WERI-Rb-1 (cell line): Measurements from ENCODE around the gene NHS.

ENCODE experiments used
- DNase-seq: peaks from one replicate; pipeline ENCODE4 v3.0.0-alpha.2; 2020
- H3K27ac ChIP-seq: fragments of 250-450 bp; sonication (Bioruptor Pico); 2 replicates; pipeline ENCODE4 v1.5.1; 2020; ENCODE audit warnings: mild to moderate bottlenecking, moderate library complexity
- H3K27me3 ChIP-seq: fragments of 250-450 bp; sonication (Bioruptor Pico); 2 replicates; pipeline ENCODE4 v1.5.1; 2021; ENCODE audit warnings: mild to moderate bottlenecking, low read depth, moderate library complexity; ENCODE audit not compliant: insufficient read depth, severe bottlenecking
- H3K36me3 ChIP-seq: fragments of 250-450 bp; sonication (Bioruptor Pico); 2 replicates; pipeline ENCODE4 v1.5.1; 2020; ENCODE audit warnings: mild to moderate bottlenecking, moderate library complexity
- H3K4me3 ChIP-seq: 2 replicates; pipeline ENCODE4 v1.5.1; 2011; ENCODE audit warnings: low read depth, mild to moderate bottlenecking, control low read depth, low read length
- H3K9me3 ChIP-seq: fragments of 250-450 bp; sonication (Bioruptor Pico); 2 replicates; pipeline ENCODE4 v1.5.1; 2021; ENCODE audit warnings: mild to moderate bottlenecking, moderate library complexity; ENCODE audit not compliant: severe bottlenecking
- TF ChIP-seq, protein P1 (sequence below): IDR thresholded peaks from 2 replicates; pipeline ENCODE4 v1.5.1; 2011; ENCODE audit warnings: low read depth, mild to moderate bottlenecking, control low read depth, inconsistent platforms, low read length

Gene NHS

DNA sequence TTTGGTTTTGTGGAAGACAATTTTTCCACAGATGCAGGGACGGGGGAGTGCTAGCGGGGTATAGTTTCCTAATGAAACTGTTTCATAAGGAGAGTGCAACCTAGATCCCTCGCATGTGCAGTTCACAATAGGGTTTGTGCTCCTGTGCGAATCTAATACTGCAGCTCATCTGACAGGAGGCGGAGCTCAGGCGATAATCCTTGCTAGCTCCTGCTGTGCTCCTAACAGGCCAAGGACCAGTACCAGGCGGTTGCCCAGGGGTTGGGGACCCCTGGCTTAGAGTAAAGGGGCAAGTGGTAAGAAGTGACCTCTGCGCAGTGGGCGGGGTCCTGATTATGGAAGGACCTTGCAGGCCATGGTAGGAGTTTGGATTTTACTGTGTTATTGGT is 366.1 kb downstream of the NHS start:
- H3K36me3 ChIP-seq: no peaks in the 10 kb centered on the region
- peak overlapping the region; percentile 47 for H3K27ac ChIP-seq
- H3K9me3 ChIP-seq: no peaks in the 10 kb centered on the region
- peak; percentile 66 for DNase-seq
- TF ChIP-seq, protein P1, sequence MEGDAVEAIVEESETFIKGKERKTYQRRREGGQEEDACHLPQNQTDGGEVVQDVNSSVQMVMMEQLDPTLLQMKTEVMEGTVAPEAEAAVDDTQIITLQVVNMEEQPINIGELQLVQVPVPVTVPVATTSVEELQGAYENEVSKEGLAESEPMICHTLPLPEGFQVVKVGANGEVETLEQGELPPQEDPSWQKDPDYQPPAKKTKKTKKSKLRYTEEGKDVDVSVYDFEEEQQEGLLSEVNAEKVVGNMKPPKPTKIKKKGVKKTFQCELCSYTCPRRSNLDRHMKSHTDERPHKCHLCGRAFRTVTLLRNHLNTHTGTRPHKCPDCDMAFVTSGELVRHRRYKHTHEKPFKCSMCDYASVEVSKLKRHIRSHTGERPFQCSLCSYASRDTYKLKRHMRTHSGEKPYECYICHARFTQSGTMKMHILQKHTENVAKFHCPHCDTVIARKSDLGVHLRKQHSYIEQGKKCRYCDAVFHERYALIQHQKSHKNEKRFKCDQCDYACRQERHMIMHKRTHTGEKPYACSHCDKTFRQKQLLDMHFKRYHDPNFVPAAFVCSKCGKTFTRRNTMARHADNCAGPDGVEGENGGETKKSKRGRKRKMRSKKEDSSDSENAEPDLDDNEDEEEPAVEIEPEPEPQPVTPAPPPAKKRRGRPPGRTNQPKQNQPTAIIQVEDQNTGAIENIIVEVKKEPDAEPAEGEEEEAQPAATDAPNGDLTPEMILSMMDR: no peak
- peaks cover 17% of the 10 kb centered on the region for H3K27me3 ChIP-seq
- H3K4me3 ChIP-seq: peak overlapping the region; percentile 30

DNA sequence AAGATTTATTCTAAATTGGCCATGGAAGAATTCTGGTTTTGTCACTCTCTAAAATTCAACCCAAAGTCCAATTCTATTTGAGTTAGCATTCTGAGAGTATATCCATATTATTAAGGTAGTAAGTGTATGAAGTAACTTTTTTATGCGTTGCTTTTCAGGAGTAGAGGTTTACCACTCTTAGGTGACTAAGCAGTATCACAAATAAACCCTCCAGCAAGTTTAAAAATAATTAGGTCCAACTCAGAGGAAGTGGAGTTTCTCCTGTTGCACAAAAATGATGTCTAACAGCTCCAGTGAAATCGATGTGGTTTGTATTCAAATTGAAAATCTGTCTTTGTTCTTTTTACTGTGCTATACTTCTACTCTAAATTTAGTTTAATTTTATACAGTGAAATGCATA is 368.9 kb downstream of the NHS start:
- no peak for DNase-seq
- Histone ChIP-seq H3K27ac (no peak overlapping the region), H3K36me3 (no peaks in the 10 kb centered on the region), H3K27me3 (peaks cover 11% of the 10 kb centered on the region), H3K9me3 (no peaks in the 10 kb centered on the region), H3K4me3 (no peak overlapping the region)
- TF ChIP-seq, protein P1: no peak

DNA sequence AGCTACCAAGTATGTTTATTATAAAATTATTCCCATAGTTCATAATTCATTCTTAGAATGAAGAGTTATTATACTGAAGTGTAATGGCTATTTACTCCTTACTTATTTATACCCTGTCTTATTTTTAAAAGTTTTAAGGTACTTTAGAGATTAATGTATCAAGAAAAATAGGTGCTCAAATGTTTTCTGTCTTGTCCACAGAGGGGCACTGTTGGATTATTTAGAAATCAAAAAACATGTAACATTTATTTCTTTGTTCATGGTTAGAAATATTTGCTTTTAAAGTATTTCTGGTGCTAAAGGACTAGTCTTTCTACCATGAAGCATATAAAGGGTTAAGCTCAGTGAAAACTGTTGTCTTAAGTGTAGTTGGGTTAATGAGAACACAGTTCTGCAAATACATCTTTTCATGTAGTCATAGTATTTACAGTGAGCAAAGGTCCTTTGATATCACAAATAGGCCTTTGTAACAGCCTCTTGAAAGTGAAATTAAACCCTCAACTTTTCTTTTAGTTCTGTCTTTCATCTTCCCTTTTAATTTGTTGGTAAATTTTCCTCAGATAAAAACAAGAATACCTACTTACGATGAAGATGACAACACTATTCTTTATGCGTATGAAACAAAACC is 370.0 kb downstream of the NHS start:
- Histone ChIP-seq H3K27ac (no peak overlapping the region), H3K4me3 (no peak overlapping the region)

DNA sequence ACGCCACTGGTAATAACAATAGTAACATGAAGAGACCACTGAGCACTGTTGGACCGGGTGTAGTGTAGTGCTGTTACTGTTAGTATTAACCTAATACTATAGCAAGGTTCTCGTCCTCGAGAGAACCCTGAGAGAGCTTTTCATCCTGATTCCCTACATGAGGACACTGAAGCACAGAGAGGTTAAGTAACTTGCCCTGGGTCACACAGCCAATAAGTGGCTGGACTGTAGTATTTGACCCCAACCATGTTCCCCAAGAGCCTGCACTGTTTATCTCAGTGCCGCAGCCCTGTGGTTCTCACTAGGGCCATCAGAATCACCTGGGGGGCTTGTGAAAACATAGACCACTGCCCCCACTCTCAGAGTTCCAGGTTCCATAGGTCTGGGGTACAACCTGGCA is 372.7 kb downstream of the NHS start:
- no peak for DNase-seq
- Histone ChIP-seq H3K4me3 (no peak overlapping the region), H3K9me3 (no peaks in the 10 kb centered on the region), H3K36me3 (peaks cover 5% of the 10 kb centered on the region; the same call in 1 of the 2 replicates), H3K27ac (no peak overlapping the region), H3K27me3 (peaks cover 15% of the 10 kb centered on the region)
- TF ChIP-seq, protein P1: no peak

More for the DNA sequence above, 370.0 kb downstream of the NHS start:
- Histone ChIP-seq H3K27me3 (peaks cover 16% of the 10 kb centered on the region), H3K9me3 (no peaks in the 10 kb centered on the region), H3K36me3 (no peaks in the 10 kb centered on the region)
- DNase-seq: no peak
- TF ChIP-seq, protein P1: no peak

DNA sequence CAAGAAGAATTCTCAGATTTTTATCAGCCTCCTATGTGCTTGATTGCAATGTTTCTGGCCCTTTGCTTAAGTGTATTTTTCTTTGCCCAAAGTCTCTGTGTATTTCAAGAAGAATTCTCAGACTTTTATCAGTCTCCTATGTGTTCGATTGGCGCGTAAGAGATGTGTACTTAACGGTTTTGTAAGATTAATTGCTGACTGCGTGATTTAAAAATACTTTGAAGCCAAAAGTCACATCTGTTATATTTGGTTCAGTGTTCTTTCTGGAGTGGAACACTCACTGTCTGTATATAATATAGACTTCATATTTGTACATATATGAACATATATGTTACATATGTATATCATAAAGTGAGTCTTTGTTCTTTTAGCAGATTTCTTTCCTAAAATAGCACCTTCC is 373.7 kb downstream of the NHS start:
- Histone ChIP-seq H3K4me3 (no peak overlapping the region), H3K27me3 (peaks cover 14% of the 10 kb centered on the region)

More for the DNA sequence above, 373.7 kb downstream of the NHS start:
- Histone ChIP-seq H3K36me3 (peaks cover 5% of the 10 kb centered on the region; the same call in 1 of the 2 replicates), H3K27ac (no peak overlapping the region), H3K9me3 (no peaks in the 10 kb centered on the region)
- TF ChIP-seq, protein P1: no peak
- no peak for DNase-seq
